HEK293 (cell line): ENCODE results near the gene EYS.

Experiments
- CTCF ChIA-PET: fragments of 350-600 bp; formaldehyde crosslinking; extraction: SDS; loops from one replicate; lab custom pipeline; 2021; ENCODE audit warnings: antibody characterized with exemption; lab: Yijun Ruan, JAX
- POLR2A ChIA-PET: fragments of 300-600 bp; formaldehyde crosslinking; extraction: SDS; loops from one replicate; lab custom pipeline; 2020; ENCODE audit warnings: antibody characterized with exemption, inconsistent platforms; lab: Yijun Ruan, JAX
- H3K27ac ChIP-seq: fragments of 200-500 bp; sonication (Bioruptor generic); 2 replicates; pipeline ENCODE4 v1.5.1; 2014; ENCODE audit warnings: low read depth, low read length, control low read depth, inconsistent platforms; ENCODE audit errors: extremely low read depth
- H3K36me3 ChIP-seq, 2 experiments: fragments of 200-500 bp in 1 of 2; sonication (Bioruptor generic) in 1 of 2; 1 replicate in 1 of 2; 2 replicates in 1 of 2; pipeline ENCODE4 v1.5.1; 2014 to 2017; ENCODE audit warnings: inconsistent platforms in 2 of 2, low read length in 2 of 2; ENCODE audit not compliant: control insufficient read depth in 2 of 2, insufficient read depth in 1 of 2
- H3K4me1 ChIP-seq: fragments of 200-500 bp; sonication (Bioruptor generic); 2 replicates; pipeline ENCODE4 v1.5.1; 2014; ENCODE audit warnings: mild to moderate bottlenecking, low read length, inconsistent platforms; ENCODE audit not compliant: control insufficient read depth, insufficient read depth
- H3K4me3 ChIP-seq: 2 replicates; pipeline ENCODE4 v1.5.1; 2011; ENCODE audit warnings: low read depth, mild to moderate bottlenecking, control low read depth, low read length, moderate library complexity
- H3K9me3 ChIP-seq: fragments of 200-500 bp; sonication (Bioruptor generic); 2 replicates; pipeline ENCODE4 v1.5.1; 2014; ENCODE audit warnings: low read depth, low read length, inconsistent platforms; ENCODE audit not compliant: control insufficient read depth, insufficient read depth
- KLF16 ChIP-seq: fragments of 450-650 bp; formaldehyde crosslinking; IDR thresholded peaks from 2 replicates; pipeline ENCODE4 v1.5.1; 2017; ENCODE audit warnings: missing biosample characterization, missing genetic modification characterization
- SETDB1 ChIP-seq: IDR thresholded peaks from one replicate; pipeline ENCODE4 v1.6.1; 2017; ENCODE audit warnings: mild to moderate bottlenecking, low read length, moderate library complexity, mixed read lengths; ENCODE audit not compliant: insufficient read length
- SP3 ChIP-seq: fragments of 450-650 bp; formaldehyde crosslinking; IDR thresholded peaks from 2 replicates; pipeline ENCODE4 v1.5.1; 2016; ENCODE audit warnings: missing biosample characterization, missing genetic modification characterization
- WT1 ChIP-seq: fragments of 450-650 bp; formaldehyde crosslinking; IDR thresholded peaks from 2 replicates; pipeline ENCODE4 v1.5.1; 2016; ENCODE audit warnings: missing biosample characterization, missing genetic modification characterization
- ZNF10 ChIP-seq: fragments of 450-650 bp; formaldehyde crosslinking; IDR thresholded peaks from 2 replicates; pipeline ENCODE4 v1.5.1; 2017; ENCODE audit warnings: missing biosample characterization, missing genetic modification characterization
- ZNF132 ChIP-seq: fragments of 450-650 bp; formaldehyde crosslinking; IDR thresholded peaks from 2 replicates; pipeline ENCODE4 v1.5.1; 2017; ENCODE audit warnings: missing biosample characterization, missing genetic modification characterization, borderline replicate concordance
- ZNF157 ChIP-seq: fragments of 450-650 bp; formaldehyde crosslinking; IDR thresholded peaks from 2 replicates; pipeline ENCODE4 v1.5.1; 2016; ENCODE audit warnings: missing biosample characterization, missing genetic modification characterization
- ZNF175 ChIP-seq: fragments of 450-650 bp; formaldehyde crosslinking; IDR thresholded peaks from 2 replicates; pipeline ENCODE4 v1.5.1; 2016; ENCODE audit warnings: missing biosample characterization, missing genetic modification characterization
- ZNF2 ChIP-seq: fragments of 450-650 bp; formaldehyde crosslinking; IDR thresholded peaks from 2 replicates; pipeline ENCODE4 v1.5.1; 2016; ENCODE audit warnings: missing biosample characterization, missing genetic modification characterization
- ZNF350 ChIP-seq: fragments of 450-650 bp; formaldehyde crosslinking; IDR thresholded peaks from 2 replicates; pipeline ENCODE4 v1.5.0; 2017; ENCODE audit warnings: missing biosample characterization, mild to moderate bottlenecking, missing genetic modification characterization
- ZNF514 ChIP-seq: fragments of 450-650 bp; formaldehyde crosslinking; IDR thresholded peaks from 2 replicates; pipeline ENCODE4 v1.5.1; 2016; ENCODE audit warnings: missing biosample characterization, missing genetic modification characterization
- ZNF555 ChIP-seq: fragments of 450-650 bp; formaldehyde crosslinking; conservative IDR thresholded peaks from 2 replicates; pipeline ENCODE4 v1.5.1; 2017; ENCODE audit warnings: missing biosample characterization, mild to moderate bottlenecking, missing genetic modification characterization, inconsistent platforms
- ZNF561 ChIP-seq: fragments of 450-650 bp; IDR thresholded peaks from 2 replicates; pipeline ENCODE4 v1.5.1; 2018; ENCODE audit warnings: missing biosample characterization, missing genetic modification characterization, borderline replicate concordance
- ZNF658 ChIP-seq: fragments of 450-650 bp; formaldehyde crosslinking; IDR thresholded peaks from 2 replicates; pipeline ENCODE4; 2016; ENCODE audit warnings: missing biosample characterization, missing genetic modification characterization
- ZNF777 ChIP-seq: fragments of 450-650 bp; formaldehyde crosslinking; IDR thresholded peaks from 2 replicates; pipeline ENCODE4 v1.5.1; 2017; ENCODE audit warnings: missing biosample characterization, missing genetic modification characterization, borderline replicate concordance
- ZNF830 ChIP-seq: fragments of 450-650 bp; IDR thresholded peaks from 2 replicates; pipeline ENCODE4 v1.5.0; 2018; ENCODE audit warnings: missing biosample characterization, missing genetic modification characterization, low read depth, mild to moderate bottlenecking, moderate library complexity
- ZSCAN16 ChIP-seq: fragments of 450-650 bp; formaldehyde crosslinking; IDR thresholded peaks from 2 replicates; pipeline ENCODE4 v1.5.1; 2016; ENCODE audit warnings: missing biosample characterization, missing genetic modification characterization
- TF ChIP-seq, protein P1 (sequence below): fragments of 450-650 bp; formaldehyde crosslinking; IDR thresholded peaks from 2 replicates; pipeline ENCODE4 v1.5.1; 2016; ENCODE audit warnings: missing biosample characterization, missing genetic modification characterization, low read depth
- TF ChIP-seq, protein P2 (sequence below): fragments of 450-650 bp; formaldehyde crosslinking; optimal IDR thresholded peaks from 2 replicates; pipeline ENCODE3; 2016; ENCODE audit warnings: missing biosample characterization, mild to moderate bottlenecking, missing genetic modification characterization
- TF ChIP-seq, protein P3 (sequence below): fragments of 450-650 bp; formaldehyde crosslinking; IDR thresholded peaks from 2 replicates; pipeline ENCODE4 v1.5.1; 2016; ENCODE audit warnings: missing biosample characterization, missing genetic modification characterization
- TF ChIP-seq, protein P4 (sequence below): fragments of 450-650 bp; formaldehyde crosslinking; IDR thresholded peaks from 2 replicates; pipeline ENCODE4 v1.5.1; 2016; ENCODE audit warnings: missing biosample characterization, missing genetic modification characterization

Gene EYS

DNA sequence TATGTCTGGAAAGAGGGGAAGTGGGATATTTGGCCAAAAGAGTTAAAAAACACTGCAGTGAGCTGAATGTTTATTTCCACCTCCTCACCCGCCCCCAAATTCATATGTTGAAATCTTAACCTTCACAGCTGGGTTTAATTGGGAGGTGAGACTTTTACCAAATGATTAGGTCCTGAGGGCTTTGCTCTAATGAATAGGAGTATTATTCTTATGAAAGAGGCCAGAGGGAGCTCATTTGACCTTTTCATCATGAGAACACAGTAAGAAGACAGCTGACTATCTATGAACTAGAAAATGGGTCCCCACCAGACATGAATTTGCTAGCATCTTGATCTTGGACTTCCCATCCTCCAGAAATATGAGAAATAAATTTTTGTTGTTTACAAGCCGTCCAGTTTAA is 1042.5 kb downstream of the EYS start:
- no peak overlapping the region for H3K4me3 ChIP-seq
- H3K27ac ChIP-seq = no peak overlapping the region
- CTCF ChIA-PET = interaction anchor here (0.6 kb wide), 1 partner anchor 1282 kb away, joined by 3 read pairs; no protein-coding TSS in a partner anchor
- TF ChIP-seq SETDB1 (no peak), ZNF777 (no peak), ZNF175 (no peak), SP3 (tag by site-specific recombination) (no peak), ZNF2 (tag by site-specific recombination) (no peak), WT1 (tag by site-specific recombination) (no peak), ZNF132 (tag by site-specific recombination) (no peak), ZSCAN16 (no peak), ZNF10 (tag by site-specific recombination) (no peak), ZNF561 (tag by site-specific recombination) (no peak), ZNF157 (tag by site-specific recombination) (no peak), ZNF830 (no peak)
- TF ChIP-seq, protein P1, sequence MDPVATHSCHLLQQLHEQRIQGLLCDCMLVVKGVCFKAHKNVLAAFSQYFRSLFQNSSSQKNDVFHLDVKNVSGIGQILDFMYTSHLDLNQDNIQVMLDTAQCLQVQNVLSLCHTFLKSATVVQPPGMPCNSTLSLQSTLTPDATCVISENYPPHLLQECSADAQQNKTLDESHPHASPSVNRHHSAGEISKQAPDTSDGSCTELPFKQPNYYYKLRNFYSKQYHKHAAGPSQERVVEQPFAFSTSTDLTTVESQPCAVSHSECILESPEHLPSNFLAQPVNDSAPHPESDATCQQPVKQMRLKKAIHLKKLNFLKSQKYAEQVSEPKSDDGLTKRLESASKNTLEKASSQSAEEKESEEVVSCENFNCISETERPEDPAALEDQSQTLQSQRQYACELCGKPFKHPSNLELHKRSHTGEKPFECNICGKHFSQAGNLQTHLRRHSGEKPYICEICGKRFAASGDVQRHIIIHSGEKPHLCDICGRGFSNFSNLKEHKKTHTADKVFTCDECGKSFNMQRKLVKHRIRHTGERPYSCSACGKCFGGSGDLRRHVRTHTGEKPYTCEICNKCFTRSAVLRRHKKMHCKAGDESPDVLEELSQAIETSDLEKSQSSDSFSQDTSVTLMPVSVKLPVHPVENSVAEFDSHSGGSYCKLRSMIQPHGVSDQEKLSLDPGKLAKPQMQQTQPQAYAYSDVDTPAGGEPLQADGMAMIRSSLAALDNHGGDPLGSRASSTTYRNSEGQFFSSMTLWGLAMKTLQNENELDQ (tag by site-specific recombination) = no peak
- TF ChIP-seq, all 188 proteins: peak for 0
- Histone ChIP-seq H3K9me3 (no peaks in the 10 kb centered on the region), H3K4me1 (no peaks in the 10 kb centered on the region), H3K36me3 (no peaks in the 10 kb centered on the region)
- POLR2A ChIA-PET = no interaction called here

DNA sequence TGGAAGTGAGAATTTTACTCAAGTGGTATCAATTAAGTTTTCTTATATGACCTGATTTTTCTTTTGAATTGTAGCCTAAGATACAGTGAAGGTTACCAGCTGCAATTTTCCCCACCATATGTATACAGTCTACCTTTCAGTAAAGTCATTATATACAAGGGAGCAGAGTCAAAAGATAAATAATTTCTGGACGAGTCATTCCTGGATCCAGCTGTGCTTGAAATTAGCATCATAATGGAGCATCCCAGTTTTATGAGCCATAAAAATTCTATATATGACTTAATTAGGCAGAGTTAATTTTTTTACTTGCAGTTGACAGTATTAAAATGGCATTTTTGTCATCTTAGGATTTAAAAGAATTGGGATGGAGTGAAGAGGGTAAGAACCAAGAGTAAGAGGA is 1063.0 kb downstream of the EYS start:
- Histone ChIP-seq H3K36me3 (no peaks in the 10 kb centered on the region), H3K27ac (no peak overlapping the region), H3K9me3 (no peaks in the 10 kb centered on the region), H3K4me1 (no peaks in the 10 kb centered on the region), H3K4me3 (no peak overlapping the region)
- ChIA-PET POLR2A (no interaction called here), CTCF (no interaction called here)
- TF ChIP-seq KLF16 (tag by site-specific recombination) (no peak), ZNF350 (tag by site-specific recombination) (no peak), ZNF132 (tag by site-specific recombination) (no peak), ZNF658 (no peak)
- TF ChIP-seq, protein P2, sequence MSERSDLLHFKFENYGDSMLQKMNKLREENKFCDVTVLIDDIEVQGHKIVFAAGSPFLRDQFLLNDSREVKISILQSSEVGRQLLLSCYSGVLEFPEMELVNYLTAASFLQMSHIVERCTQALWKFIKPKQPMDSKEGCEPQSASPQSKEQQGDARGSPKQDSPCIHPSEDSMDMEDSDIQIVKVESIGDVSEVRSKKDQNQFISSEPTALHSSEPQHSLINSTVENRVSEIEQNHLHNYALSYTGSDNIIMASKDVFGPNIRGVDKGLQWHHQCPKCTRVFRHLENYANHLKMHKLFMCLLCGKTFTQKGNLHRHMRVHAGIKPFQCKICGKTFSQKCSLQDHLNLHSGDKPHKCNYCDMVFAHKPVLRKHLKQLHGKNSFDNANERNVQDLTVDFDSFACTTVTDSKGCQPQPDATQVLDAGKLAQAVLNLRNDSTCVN (tag by site-specific recombination) = no peak
- TF ChIP-seq, protein P3, sequence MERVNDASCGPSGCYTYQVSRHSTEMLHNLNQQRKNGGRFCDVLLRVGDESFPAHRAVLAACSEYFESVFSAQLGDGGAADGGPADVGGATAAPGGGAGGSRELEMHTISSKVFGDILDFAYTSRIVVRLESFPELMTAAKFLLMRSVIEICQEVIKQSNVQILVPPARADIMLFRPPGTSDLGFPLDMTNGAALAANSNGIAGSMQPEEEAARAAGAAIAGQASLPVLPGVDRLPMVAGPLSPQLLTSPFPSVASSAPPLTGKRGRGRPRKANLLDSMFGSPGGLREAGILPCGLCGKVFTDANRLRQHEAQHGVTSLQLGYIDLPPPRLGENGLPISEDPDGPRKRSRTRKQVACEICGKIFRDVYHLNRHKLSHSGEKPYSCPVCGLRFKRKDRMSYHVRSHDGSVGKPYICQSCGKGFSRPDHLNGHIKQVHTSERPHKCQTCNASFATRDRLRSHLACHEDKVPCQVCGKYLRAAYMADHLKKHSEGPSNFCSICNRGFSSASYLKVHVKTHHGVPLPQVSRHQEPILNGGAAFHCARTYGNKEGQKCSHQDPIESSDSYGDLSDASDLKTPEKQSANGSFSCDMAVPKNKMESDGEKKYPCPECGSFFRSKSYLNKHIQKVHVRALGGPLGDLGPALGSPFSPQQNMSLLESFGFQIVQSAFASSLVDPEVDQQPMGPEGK = no peak

DNA sequence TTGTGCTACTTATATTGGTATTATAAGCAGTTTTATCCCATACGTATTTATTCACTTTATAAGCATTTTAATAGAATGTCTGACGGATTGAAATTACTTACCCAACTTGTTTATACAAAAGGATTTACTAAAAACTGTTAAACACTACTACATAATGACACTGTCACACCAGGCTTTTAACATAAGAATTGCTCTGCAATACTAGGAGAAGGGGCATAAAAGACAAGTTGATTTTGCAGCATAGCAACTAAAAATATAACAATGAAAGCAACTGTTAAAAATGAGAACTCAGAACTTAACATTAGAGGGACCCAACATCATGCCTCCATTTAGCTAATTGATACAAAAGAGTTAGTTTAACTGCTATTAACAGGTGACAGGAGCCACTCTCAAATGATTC is 1076.1 kb downstream of the EYS start:
- CTCF ChIA-PET = no interaction called here
- H3K36me3 ChIP-seq = no peaks in the 10 kb centered on the region
- H3K27ac ChIP-seq = no peak overlapping the region
- no peaks in the 10 kb centered on the region for H3K9me3 ChIP-seq
- TF ChIP-seq ZNF514 (tag by site-specific recombination) (no peak), ZNF555 (tag by site-specific recombination) (no peak)
- TF ChIP-seq, protein P4, sequence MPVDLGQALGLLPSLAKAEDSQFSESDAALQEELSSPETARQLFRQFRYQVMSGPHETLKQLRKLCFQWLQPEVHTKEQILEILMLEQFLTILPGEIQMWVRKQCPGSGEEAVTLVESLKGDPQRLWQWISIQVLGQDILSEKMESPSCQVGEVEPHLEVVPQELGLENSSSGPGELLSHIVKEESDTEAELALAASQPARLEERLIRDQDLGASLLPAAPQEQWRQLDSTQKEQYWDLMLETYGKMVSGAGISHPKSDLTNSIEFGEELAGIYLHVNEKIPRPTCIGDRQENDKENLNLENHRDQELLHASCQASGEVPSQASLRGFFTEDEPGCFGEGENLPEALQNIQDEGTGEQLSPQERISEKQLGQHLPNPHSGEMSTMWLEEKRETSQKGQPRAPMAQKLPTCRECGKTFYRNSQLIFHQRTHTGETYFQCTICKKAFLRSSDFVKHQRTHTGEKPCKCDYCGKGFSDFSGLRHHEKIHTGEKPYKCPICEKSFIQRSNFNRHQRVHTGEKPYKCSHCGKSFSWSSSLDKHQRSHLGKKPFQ (tag by site-specific recombination) = no peak
- H3K4me3 ChIP-seq = no peak overlapping the region
- no peaks in the 10 kb centered on the region for H3K4me1 ChIP-seq
- POLR2A ChIA-PET = no interaction called here
